Activated T-cell treated with anti-CD3 and anti-CD28 coated beads, Interleukin-2, amount 50 U/mL, for 4 hours (primary cell): ENCODE measurements around the gene IRAK4. TPM values are rescaled to one million over a fixed set of nuclear protein-coding genes. Genes with fewer than 3 reads are reported as not detected.
"Not testable (repeated sequence)": the region's sequence is repeated elsewhere in the genome, so short reads cannot be mapped to it uniquely, and the experiment has no call there.

Source experiments
- ATAC-seq, 2 donors: fragments of 200-7000 bp; cut with Tn5 transposase; one replicate each; pipeline ENCODE4 v1.10.0; 2021
- DNase-seq: peaks from one replicate; pipeline ENCODE4 v3.0.0-alpha.2; 2020
- H3K27me3 Mint-ChIP-seq: one replicate; pipeline ENCODE4 v1.8.0; 2021; ENCODE audit warnings: low read depth, mixed read lengths
- H3K36me3 Mint-ChIP-seq: one replicate; pipeline ENCODE4 v1.8.0; 2022; ENCODE audit warnings: mixed read lengths; ENCODE audit not compliant: insufficient read depth
- H3K4me1 Mint-ChIP-seq: one replicate; pipeline ENCODE4 v1.8.0; 2021; ENCODE audit warnings: low read depth, mixed read lengths
- H3K4me3 Mint-ChIP-seq: one replicate; pipeline ENCODE4 v1.8.0; 2021; ENCODE audit warnings: mild to moderate bottlenecking, moderate library complexity, mixed read lengths
- H3K9me3 Mint-ChIP-seq: one replicate; pipeline ENCODE4 v1.8.0; 2021; ENCODE audit warnings: mixed read lengths
- total RNA-seq, 3 donors: library from RNA; stranded (reverse); gene quantifications; one replicate each; pipeline ENCODE4 v1.2.1, GENCODE V29; 2021

Gene IRAK4
- total RNA-seq, 3 donors from 2014 or later, result 15.4 to 17.5 (median 16.7) TPM

DNA sequence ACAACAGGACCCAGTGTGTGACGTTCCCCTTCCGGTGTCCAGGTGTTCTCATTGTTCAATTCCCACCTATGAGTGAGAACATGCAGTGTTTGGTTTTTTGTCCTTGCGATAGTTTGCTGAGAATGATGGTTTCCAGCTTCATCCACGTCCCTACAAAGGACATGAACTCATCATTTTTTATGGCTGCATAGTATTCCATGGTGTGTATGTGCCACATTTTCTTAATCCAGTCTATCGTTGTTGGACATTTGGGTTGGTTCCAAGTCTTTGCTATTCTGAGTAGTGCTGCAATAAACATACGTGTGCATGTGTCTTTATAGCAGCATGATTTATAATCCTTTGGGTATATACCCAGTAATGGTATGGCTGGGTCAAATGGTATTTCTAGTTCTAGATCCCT lies 7.4 kb upstream of the IRAK4 start:
- Mint-ChIP-seq H3K36me3 (peaks cover 42% of the 10 kb centered on the region), H3K4me1 (peaks cover 30% of the 10 kb centered on the region)
- H3K9me3 Mint-ChIP-seq, H3K27me3 Mint-ChIP-seq, H3K4me3 Mint-ChIP-seq, DNase-seq, ATAC-seq: not testable (repeated sequence)

GRCh38 chr12:43754015-43754414 lies 4.7 kb upstream of the IRAK4 start:
- Mint-ChIP-seq H3K27me3 (no peaks in the 10 kb centered on the region), H3K9me3 (peaks cover 6% of the 10 kb centered on the region), H3K36me3 (peaks cover 40% of the 10 kb centered on the region), H3K4me3 (no peak overlapping the region), H3K4me1 (peaks cover 47% of the 10 kb centered on the region)
- no peak for DNase-seq
- no peak for ATAC-seq

GRCh38 chr12:43758247-43758727 lies 464 bp upstream of the IRAK4 start:
- Mint-ChIP-seq H3K4me1 (peaks cover 67% of the 10 kb centered on the region), H3K36me3 (peaks cover 27% of the 10 kb centered on the region), H3K4me3 (peak overlapping the region; percentile 97), H3K9me3 (no peaks in the 10 kb centered on the region), H3K27me3 (no peaks in the 10 kb centered on the region)
- ATAC-seq (peak; percentile 27 to 30), DNase-seq (no peak)

DNA sequence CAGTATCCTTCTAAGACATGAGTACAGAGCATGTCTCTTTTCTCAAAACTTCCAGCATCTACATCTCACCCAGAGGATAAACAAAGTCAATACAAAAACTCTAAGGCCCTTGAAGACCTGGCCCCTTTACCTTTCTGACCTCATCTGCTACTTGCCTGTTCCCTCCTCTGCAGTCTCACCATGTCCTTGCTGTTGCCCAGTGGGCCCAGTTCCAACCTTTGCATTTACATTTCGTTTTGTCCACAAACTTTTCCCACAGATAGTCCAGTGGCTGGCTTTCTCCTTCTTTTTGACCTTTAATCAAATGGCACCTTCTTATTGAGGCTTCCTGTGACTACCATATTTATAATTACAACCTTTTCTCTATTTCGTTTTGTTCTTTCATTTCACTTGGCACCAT lies 1.6 kb downstream of the IRAK4 start:
- no peak for ATAC-seq
- peak overlapping the region; percentile 97 for H3K4me3 Mint-ChIP-seq
- no peak for DNase-seq
- no peaks in the 10 kb centered on the region for H3K9me3 Mint-ChIP-seq
- no peaks in the 10 kb centered on the region for H3K27me3 Mint-ChIP-seq
- peaks cover 57% of the 10 kb centered on the region for H3K4me1 Mint-ChIP-seq
- H3K36me3 Mint-ChIP-seq, result peaks cover 14% of the 10 kb centered on the region

DNA sequence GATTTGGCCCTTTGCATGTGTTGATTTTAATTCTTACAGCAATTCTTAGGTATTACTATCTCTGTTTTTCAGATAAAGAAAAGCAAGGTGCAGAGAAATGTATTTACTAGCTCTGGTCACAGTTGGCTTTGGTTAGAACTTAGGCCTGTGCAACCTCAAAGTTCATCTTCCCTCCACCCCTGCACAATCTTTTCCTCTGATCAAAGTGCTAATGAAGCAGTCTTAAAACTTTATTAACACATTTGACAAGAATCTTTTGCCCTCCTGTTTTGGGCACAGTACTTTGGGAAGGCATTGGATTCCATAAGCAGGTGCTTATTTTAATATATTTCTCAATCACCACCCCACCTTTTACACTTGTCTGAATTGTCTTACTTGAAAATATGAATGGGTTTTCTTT lies 2.7 kb downstream of the IRAK4 start:
- ATAC-seq, result no peak
- Mint-ChIP-seq H3K27me3 (no peaks in the 10 kb centered on the region), H3K36me3 (peaks cover 10% of the 10 kb centered on the region), H3K4me3 (peak overlapping the region; percentile 52), H3K9me3 (no peaks in the 10 kb centered on the region), H3K4me1 (peaks cover 51% of the 10 kb centered on the region)
- DNase-seq, result no peak

- H3K9me3 Mint-ChIP-seq, result no peaks in the 10 kb centered on the region
- no peak for DNase-seq
- no peak overlapping the region for H3K4me3 Mint-ChIP-seq
- H3K36me3 Mint-ChIP-seq, result peaks cover 8% of the 10 kb centered on the region
- H3K4me1 Mint-ChIP-seq, result peaks cover 43% of the 10 kb centered on the region
- no peaks in the 10 kb centered on the region for H3K27me3 Mint-ChIP-seq
- no peak for ATAC-seq
Observed at GRCh38 chr12:43762596-43762995, 3.8 kb downstream of the IRAK4 start.

- no peak for DNase-seq
- no peak overlapping the region for H3K4me3 Mint-ChIP-seq
- no peaks in the 10 kb centered on the region for H3K27me3 Mint-ChIP-seq
- H3K9me3 Mint-ChIP-seq, result no peaks in the 10 kb centered on the region
- ATAC-seq, result no peak
- H3K36me3 Mint-ChIP-seq, result peaks cover 13% of the 10 kb centered on the region
- H3K4me1 Mint-ChIP-seq, result peaks cover 36% of the 10 kb centered on the region
Observed at GRCh38 chr12:43763769-43764168, 5.0 kb downstream of the IRAK4 start.

GRCh38 chr12:43764528-43764927 lies 5.8 kb downstream of the IRAK4 start:
- Mint-ChIP-seq H3K27me3 (no peaks in the 10 kb centered on the region), H3K36me3 (peaks cover 15% of the 10 kb centered on the region), H3K4me3 (no peak overlapping the region), H3K9me3 (no peaks in the 10 kb centered on the region), H3K4me1 (peaks cover 35% of the 10 kb centered on the region)
- no peak for ATAC-seq
- DNase-seq, result no peak

GRCh38 chr12:43766291-43766690 lies 7.5 kb downstream of the IRAK4 start:
- Mint-ChIP-seq H3K4me3 (no peak overlapping the region), H3K36me3 (peaks cover 28% of the 10 kb centered on the region), H3K27me3 (no peaks in the 10 kb centered on the region), H3K4me1 (peaks cover 29% of the 10 kb centered on the region), H3K9me3 (no peaks in the 10 kb centered on the region)
- no peak for ATAC-seq
- no peak for DNase-seq

- Mint-ChIP-seq H3K27me3 (no peaks in the 10 kb centered on the region), H3K4me1 (peaks cover 4% of the 10 kb centered on the region), H3K4me3 (no peak overlapping the region), H3K36me3 (peaks cover 19% of the 10 kb centered on the region), H3K9me3 (no peaks in the 10 kb centered on the region)
- DNase-seq, result no peak
- ATAC-seq, result peak; percentile 54 to 58
Observed at GRCh38 chr12:43776498-43776897, 17.7 kb downstream of the IRAK4 start.

DNA sequence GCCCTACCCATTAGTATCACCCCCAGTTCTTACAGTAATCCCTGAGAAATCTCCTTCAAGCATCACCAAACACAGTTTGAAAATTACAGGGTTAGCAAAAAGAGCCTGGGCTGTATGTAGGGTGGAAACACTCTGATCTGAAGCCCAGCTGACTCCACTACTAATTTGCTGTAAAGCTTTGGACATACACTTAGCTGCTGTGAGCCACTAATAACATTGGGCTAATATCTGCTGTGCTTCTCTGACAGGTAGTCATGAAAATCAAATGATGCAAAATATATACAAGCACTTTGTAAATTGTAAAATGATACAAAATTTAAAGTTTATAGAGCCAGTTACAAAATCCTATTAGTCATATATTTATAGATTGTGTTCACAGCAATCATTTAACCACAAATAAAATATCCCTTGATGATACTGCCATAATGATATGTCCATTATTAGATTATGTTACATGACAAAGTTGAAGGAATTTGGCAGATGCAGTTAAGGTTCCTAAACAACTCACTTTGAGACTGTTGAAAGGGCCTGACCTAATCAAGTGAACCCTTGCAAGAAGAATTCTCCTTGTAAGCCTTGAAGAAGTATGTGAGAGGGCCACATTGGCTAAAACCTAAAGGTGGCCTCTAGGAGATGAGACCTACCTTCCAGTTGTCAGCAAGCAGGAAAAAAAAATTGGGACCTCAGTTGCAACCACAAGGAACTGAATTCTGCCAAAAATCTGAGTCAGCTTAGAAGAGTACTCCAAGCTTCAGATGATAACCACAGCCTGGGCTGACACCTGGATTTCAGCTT lies 28.3 kb downstream of the IRAK4 start:
- DNase-seq (no peak), ATAC-seq (no peak)
- Mint-ChIP-seq H3K36me3 (peaks cover 17% of the 10 kb centered on the region), H3K27me3 (no peaks in the 10 kb centered on the region), H3K4me1 (no peaks in the 10 kb centered on the region), H3K9me3 (no peaks in the 10 kb centered on the region), H3K4me3 (no peak overlapping the region)

DNA sequence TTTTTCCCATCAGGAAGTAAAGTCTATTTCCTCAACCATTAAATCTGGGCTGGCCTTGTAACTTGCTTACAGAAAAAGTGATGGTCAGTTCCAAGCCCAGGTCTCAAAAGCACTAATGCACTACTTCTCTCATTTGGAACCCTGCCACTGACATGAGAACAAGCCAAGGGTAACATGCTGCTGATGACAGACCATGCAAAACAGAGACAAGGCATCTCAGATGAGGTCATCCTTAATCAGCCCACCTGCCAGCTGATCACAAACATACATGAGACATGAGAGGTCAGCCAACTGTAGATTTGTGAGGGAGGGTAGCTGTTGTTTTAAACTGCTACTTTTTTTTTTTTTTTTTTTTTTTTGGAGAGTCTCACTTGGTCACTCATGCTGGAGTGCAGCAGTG lies 31.2 kb downstream of the IRAK4 start:
- Mint-ChIP-seq H3K9me3 (no peaks in the 10 kb centered on the region), H3K4me1 (no peaks in the 10 kb centered on the region), H3K27me3 (no peaks in the 10 kb centered on the region), H3K36me3 (peaks cover 11% of the 10 kb centered on the region), H3K4me3 (no peak overlapping the region)
- no peak for DNase-seq
- no peak for ATAC-seq

DNA sequence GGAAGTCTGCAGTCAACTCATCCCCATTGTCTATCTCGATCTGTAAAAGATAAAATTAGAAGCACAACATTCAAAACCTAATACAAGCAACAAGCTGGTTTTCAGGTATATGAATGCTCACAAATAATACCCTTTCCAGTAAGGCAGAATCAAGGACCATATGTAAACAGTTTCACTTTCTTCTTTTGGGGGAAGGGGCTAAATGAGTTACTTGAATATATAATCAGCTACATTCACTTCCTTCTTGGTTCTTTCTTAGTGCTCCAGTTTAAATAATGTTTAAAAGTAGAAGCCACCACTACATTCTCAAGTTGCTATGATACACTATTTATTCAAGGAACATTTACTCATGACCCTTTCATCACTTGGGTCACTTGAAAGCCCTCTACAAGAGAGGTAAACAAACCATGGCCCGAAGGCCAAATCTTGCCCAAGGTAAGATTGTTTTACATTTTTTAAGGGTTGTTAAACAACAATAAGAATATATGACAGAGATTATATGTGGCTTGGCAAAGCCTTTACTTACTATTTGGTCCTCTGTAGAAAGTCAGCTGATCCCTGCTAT lies 37.0 kb downstream of the IRAK4 start:
- ATAC-seq, result no peak
- no peaks in the 10 kb centered on the region for H3K9me3 Mint-ChIP-seq
- peaks cover 3% of the 10 kb centered on the region for H3K4me1 Mint-ChIP-seq
- H3K4me3 Mint-ChIP-seq, result no peak overlapping the region
- DNase-seq, result no peak
- peaks cover 22% of the 10 kb centered on the region for H3K36me3 Mint-ChIP-seq
- H3K27me3 Mint-ChIP-seq, result no peaks in the 10 kb centered on the region

GRCh38 chr12:43797561-43798217 lies 38.9 kb downstream of the IRAK4 start:
- no peak for DNase-seq
- Mint-ChIP-seq H3K27me3 (no peaks in the 10 kb centered on the region), H3K4me1 (peaks cover 8% of the 10 kb centered on the region), H3K9me3 (no peaks in the 10 kb centered on the region), H3K4me3 (no peak overlapping the region), H3K36me3 (peaks cover 29% of the 10 kb centered on the region)
- ATAC-seq, result no peak
